Kidney capillary endothelial cell (primary cell): ENCODE results near the gene CYLD.

ENCODE experiments used
- DNase-seq: peaks from one replicate; pipeline ENCODE4 v3.0.0-alpha.2; 2018; ENCODE audit warnings: low spot score

Gene CYLD

GRCh38 chr16:50847166-50847565 is 105.3 kb downstream of the CYLD start:
- no peak for DNase-seq

- no peak for DNase-seq
Measured at GRCh38 chr16:50848755-50849514, 107.0 kb downstream of the CYLD start.
